GM12878 (cell line): ENCODE results near the gene PARP11. TPM values are rescaled to one million over a fixed set of nuclear protein-coding genes. Genes with fewer than 3 reads are reported as not detected.
A peak's percentile ranks its signal among the peaks of the same experiment; 100 is the strongest.

Experiments used
- ATF7 ChIP-seq: fragments of 450-650 bp; IDR thresholded peaks from 2 replicates; pipeline ENCODE4 v1.6.1; 2016; ENCODE audit warnings: low read depth, mild to moderate bottlenecking
- CEBPZ ChIP-seq: fragments of 150-350 bp; IDR thresholded peaks from 2 replicates; pipeline ENCODE4 v1.6.1; 2016; ENCODE audit warnings: low read depth, low read length
- CHD1 ChIP-seq: IDR thresholded peaks from 2 replicates; pipeline ENCODE4 v1.6.1; 2012; ENCODE audit warnings: low read depth, low read length, improper control_type of control experiment
- CREB1 ChIP-seq: IDR thresholded peaks from 2 replicates; pipeline ENCODE4 v1.6.1; 2012; ENCODE audit warnings: low read depth, mild to moderate bottlenecking, inconsistent platforms
- CREM ChIP-seq: IDR thresholded peaks from 2 replicates; pipeline ENCODE4 v1.6.1; 2014; ENCODE audit warnings: antibody characterized with exemption, low read depth
- FOXK2 ChIP-seq: fragments of 450-650 bp; IDR thresholded peaks from 2 replicates; pipeline ENCODE4 v1.6.1; 2017; ENCODE audit warnings: mild to moderate bottlenecking, moderate library complexity
- HDGF ChIP-seq: fragments of 450-650 bp; IDR thresholded peaks from 2 replicates; pipeline ENCODE4 v1.6.1; 2016; ENCODE audit warnings: antibody characterized with exemption
- KAT2A ChIP-seq: conservative IDR thresholded peaks from 2 replicates; pipeline ENCODE4 v1.6.1; 2011; ENCODE audit warnings: low read depth, low read length; ENCODE audit not compliant: control insufficient read depth
- MXI1 ChIP-seq: fragments of 150-350 bp; IDR thresholded peaks from 2 replicates; pipeline ENCODE4 v1.6.1; 2011; ENCODE audit warnings: low read depth, mild to moderate bottlenecking, inconsistent platforms, low read length, improper control_type of control experiment
- MYC ChIP-seq: IDR thresholded peaks from 2 replicates; pipeline ENCODE4 v1.6.1; 2011; ENCODE audit warnings: mild to moderate bottlenecking, low read length, moderate library complexity, inconsistent platforms; ENCODE audit not compliant: insufficient read depth, insufficient replicate concordance, insufficient read length, severe bottlenecking
- NKRF ChIP-seq: fragments of 450-650 bp; conservative IDR thresholded peaks from 2 replicates; pipeline ENCODE4 v1.6.1; 2017; ENCODE audit warnings: mild to moderate bottlenecking, moderate library complexity
- RELB ChIP-seq: fragments of 450-650 bp; IDR thresholded peaks from 2 replicates; pipeline ENCODE4 v1.6.1; 2017; ENCODE audit warnings: low read depth, mild to moderate bottlenecking, moderate library complexity
- SPI1 ChIP-seq: IDR thresholded peaks from 2 replicates; pipeline ENCODE4 v1.6.1; 2011; ENCODE audit warnings: low read depth, mild to moderate bottlenecking, low read length, moderate library complexity, borderline replicate concordance; ENCODE audit not compliant: insufficient read depth
- SRF ChIP-seq, 2 experiments: IDR thresholded peaks; 2 replicates each; pipeline ENCODE4 v1.6.1; 2011; ENCODE audit warnings: low read depth in 2 of 2, low read length in 2 of 2, mild to moderate bottlenecking in 1 of 2, moderate library complexity in 1 of 2
- STAT1 ChIP-seq: fragments of 450-650 bp; conservative IDR thresholded peaks from 2 replicates; pipeline ENCODE4 v1.6.1; 2014; ENCODE audit warnings: antibody characterized with exemption, mild to moderate bottlenecking
- YY1 ChIP-seq: IDR thresholded peaks from 2 replicates; pipeline ENCODE4 v1.6.1; 2011; ENCODE audit warnings: low read depth, mild to moderate bottlenecking, low read length
- ZNF207 ChIP-seq: fragments of 450-650 bp; IDR thresholded peaks from 2 replicates; pipeline ENCODE4 v1.6.1; 2014; ENCODE audit warnings: antibody characterized with exemption, mild to moderate bottlenecking, borderline replicate concordance
- ZNF274 ChIP-seq: IDR thresholded peaks from one replicate; pipeline ENCODE4 v1.8.0; 2011; ENCODE audit not compliant: insufficient read length, insufficient read depth
- ZNF384 ChIP-seq: IDR thresholded peaks from 2 replicates; pipeline ENCODE4 v1.6.1; 2012; ENCODE audit warnings: low read depth, mild to moderate bottlenecking, low read length, improper control_type of control experiment, borderline replicate concordance
- ZNF687 ChIP-seq: fragments of 450-650 bp; IDR thresholded peaks from 2 replicates; pipeline ENCODE4 v1.6.1; 2017; ENCODE audit warnings: mild to moderate bottlenecking, moderate library complexity
- polyA plus RNA-seq, 11 experiments: library from polyadenylated mRNA; depleted of rRNA in 4 of 11; unstranded in 6 of 11; stranded (reverse) in 5 of 11; fragments of >200 nt; fragmentation: Nextera tagmentation in 4 of 11; fragmentation: Illumina TruSeq in 1 of 11; extraction: Ambion mirVana in 4 of 11; extraction: Trizol in 1 of 11; gene quantifications; 1 replicate in 1 of 11; 2 replicates in 10 of 11; pipeline versions ENCODE4 v1.2.1 to v1.2.3, GENCODE V29; 2011 to 2016; ENCODE audit warnings: inconsistent platforms in 2 of 11, missing spikeins in 2 of 11, low read depth in 1 of 11
- total RNA-seq, 4 experiments: library from RNA; depleted of rRNA in 3 of 4; stranded (reverse); fragments of >200 nt in 3 of 4; fragmentation: Illumina TruSeq in 1 of 4; extraction: Trizol in 1 of 4; gene quantifications; 2 replicates each; pipeline versions ENCODE4 v1.2.1 to v1.2.3, GENCODE V29; 2013 to 2021

Gene PARP11
- total and polyA plus RNA-seq, 10 of the 15 experiments (the other 5 are each of a cell fraction or from before 2014, with no cell fraction given) = 3.0 to 14.1 (median 6.3) TPM

- no peak for TF ChIP-seq CEBPZ
- TF ChIP-seq CREM = no peak
- peak; percentile 91 for TF ChIP-seq ATF7
- no peak for TF ChIP-seq MYC
- no peak for TF ChIP-seq STAT1
- TF ChIP-seq CHD1 = no peak
- no peak for TF ChIP-seq YY1
- TF ChIP-seq KAT2A = no peak
- peak; percentile 89 for TF ChIP-seq FOXK2
- TF ChIP-seq MXI1 = no peak
- no peak for TF ChIP-seq ZNF687
- TF ChIP-seq RELB = peak; percentile 92
- TF ChIP-seq SRF (IDR thresholded peaks at IDR 0.05; ENCODE audit: low read depth in 2 of 2, low read length in 2 of 2) = no peak
- TF ChIP-seq NKRF = no peak
- no peak for TF ChIP-seq CREB1
- peak; percentile 56; the same call in 1 of the 2 replicates for TF ChIP-seq SPI1
- TF ChIP-seq ZNF207 = no peak
- no peak for TF ChIP-seq HDGF
- no peak for TF ChIP-seq ZNF384
- TF ChIP-seq ZNF274 = no peak
Observed at GRCh38 chr12:3827301-3828000, 45.7 kb downstream of the PARP11 start (continued).
